NCI-H2196 (cell line): Measurements from ENCODE around the gene FDX2.
A peak's percentile ranks its signal among the peaks of the same experiment; 100 is the strongest.

ENCODE experiments used
- DNase-seq: peaks from one replicate; lab custom pipeline; 2025; ENCODE audit not compliant: unreplicated experiment; lab: John Stamatoyannopoulos, UW

FDX2 gene

DNA sequence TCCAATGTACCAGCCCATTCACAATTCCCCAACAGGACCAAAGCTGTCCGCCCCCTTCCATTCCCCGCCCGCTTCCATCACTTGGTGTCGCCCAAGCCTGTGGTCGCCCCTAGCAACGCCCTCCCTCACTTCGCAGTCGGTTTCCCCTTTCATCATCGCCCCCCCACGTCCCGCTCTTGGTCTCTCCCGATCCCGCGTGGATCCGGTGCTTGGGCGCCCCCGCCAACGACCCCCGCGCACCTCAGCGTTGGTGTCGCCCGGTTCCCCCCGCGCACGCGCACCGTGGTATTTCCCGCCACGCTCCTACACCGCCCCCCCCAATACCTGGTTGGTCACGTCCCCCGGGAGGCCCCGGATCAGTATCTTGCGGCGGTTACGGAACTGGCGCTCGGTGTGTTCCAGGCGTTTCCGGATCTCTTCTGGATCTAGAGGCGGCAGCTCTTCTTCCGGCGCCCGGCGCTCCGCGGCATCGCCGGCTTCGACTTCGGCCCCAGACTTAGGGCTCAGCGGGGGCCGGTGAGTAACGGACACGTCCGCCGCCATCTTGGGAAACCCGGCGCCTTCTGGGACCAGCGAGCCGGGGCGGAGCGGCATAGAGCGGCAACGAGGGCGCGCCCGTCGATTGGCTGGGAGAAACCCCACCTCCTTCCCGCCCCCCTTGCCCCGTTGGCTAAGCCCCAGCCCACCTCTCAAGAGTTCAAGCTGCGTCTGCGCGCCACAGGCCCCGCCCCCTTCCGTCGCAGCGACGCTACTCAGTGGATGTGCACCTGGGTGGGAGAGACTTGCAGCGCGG is 17.3 kb upstream of the FDX2 start, which contains the start of gene RAVER1:
RAVER1 (minus strand) TSS at position 565 of the 793 bp plus-strand sequence; CDS start at position 543, 22 bp downstream.
- peak; percentile 96 for DNase-seq

DNA sequence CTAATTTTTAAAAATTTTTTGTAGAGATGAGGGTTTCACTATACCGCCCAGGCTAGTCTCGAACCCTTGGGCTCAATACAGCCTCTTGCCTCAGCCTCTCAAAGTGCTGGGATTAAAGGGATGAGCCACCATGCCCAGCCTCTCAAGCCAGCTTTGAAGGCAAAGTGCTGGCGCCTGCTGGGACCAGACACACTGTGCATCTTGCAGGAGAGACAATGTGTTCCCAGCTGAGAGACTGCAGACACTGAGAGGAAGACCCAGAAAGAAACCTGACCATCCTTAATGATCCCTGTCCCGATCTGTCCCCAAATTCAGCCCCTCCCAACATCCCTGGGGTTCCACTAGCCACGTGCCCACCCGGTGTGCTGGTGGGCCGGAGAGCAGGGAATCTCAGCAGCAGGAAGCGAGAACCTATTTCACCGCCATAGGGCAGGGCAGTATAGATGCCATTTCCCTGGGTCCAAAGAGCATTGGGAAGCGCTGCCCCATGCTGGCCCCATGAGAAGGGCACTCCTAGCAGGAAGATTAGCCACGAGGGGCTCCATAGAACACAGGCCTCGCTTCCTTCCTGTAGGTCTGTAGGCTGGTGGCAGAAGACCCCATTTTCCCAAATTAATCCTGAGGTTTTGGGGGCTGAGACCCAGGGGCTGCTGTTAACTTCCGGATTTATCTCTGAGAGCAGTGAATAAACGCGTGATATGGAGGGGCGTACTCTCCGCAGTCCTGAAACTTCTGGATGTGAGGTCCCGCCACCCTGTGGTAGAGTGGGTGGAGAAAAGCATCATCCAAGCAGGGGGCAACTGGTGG is 16.5 kb upstream of the FDX2 start:
- DNase-seq: no peak

DNA sequence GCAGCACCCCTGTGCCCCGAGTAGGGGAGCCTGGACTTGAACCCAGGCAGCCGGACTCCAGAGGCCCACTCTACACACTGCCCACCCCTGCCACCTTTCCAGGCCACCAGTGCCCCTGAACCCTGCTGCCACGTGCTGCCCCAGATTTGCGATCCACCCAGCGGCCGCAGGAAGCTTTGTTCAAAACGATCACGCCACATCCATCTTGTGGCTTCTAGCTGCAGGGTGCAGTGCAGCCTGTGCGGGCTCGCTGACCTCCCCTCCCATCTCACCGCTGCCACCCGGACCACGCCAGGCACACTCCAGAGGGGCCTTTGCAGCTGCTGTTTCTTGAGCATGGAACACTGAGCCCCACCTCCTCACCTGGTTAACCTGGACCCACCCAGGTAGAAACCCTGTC is 13.7 kb upstream of the FDX2 start:
- DNase-seq: no peak

DNA sequence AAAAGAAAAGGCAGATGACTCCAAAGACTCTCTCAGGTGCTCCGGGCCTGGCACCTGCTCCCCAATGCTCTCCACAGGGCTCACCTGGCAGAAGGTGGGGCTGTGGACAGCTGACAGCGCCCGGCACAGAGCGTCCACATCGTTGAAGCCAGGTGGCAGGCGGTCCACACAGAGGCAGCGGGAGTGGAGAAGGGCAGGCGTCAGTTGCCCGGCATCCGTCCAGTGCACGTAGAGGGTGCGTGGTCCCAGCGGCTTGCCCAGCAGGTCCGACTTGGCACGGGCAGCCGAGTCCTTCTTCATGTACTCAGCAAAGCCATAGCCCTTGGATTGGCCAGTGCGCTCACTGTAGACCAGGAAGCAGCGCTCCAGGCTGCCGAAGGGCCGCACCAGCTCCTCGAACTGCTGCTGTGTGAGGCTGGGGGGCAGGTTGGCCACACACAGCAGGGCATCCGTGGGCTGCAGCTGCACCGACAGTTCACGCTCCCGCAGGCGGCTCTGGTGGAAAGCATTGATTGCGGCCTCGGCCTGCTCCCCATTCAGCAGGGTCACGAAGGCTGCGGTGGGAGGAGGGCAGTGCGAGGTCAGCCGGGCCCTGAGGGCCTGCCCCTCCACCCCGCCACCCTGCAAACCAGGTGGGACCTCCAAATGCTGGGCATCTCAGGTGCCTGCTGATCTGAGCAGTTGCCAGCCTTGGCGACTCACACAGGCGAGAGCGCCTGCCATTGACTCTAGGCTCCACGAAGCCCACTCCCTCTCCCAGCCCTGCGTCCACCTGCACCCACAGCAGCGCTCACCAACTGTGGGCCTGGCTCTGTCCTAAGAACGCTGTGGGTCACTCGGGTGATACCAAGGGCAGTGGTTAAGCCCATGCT is 13.0 kb upstream of the FDX2 start:
- no peak for DNase-seq

DNA sequence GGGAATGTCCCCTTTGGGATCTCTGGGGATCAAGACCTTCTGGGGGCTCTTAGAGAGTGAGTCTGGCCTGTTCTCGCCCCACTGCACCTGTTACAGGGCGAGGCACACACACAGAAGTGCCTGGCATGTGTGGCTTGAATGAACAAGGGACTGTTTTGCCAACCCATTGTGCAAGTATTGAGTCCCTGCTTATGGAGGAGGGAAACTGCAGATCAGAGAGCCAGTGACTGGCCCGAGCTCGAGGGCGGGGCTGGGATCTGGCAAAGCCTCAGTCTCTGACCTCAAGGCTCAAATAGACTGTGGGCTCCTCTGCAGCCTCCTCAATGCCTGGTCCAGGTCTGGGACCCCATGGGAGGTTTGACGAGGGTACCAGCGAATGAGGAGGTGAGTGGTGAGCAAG is 12.0 kb upstream of the FDX2 start:
- no peak for DNase-seq

DNA sequence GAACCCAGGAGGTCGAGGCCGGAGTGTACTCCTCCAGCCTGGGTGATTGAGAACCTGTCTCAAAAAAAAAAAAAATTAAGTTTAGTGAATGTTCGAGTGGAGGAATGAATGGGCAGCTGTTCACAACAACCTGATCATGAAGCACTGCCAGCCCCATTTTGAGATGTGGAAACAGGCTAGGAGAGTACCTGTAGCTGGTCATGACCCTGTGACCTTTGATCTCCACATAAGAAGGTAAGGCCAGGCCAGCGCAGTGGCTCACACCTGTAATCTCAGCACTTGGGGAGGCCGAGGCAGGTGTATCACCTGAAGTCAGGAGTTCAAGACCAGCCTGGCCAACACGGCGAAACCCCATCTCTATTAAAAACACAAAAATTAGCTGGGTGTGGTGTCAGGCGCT is 9.9 kb upstream of the FDX2 start:
- no peak for DNase-seq

DNA sequence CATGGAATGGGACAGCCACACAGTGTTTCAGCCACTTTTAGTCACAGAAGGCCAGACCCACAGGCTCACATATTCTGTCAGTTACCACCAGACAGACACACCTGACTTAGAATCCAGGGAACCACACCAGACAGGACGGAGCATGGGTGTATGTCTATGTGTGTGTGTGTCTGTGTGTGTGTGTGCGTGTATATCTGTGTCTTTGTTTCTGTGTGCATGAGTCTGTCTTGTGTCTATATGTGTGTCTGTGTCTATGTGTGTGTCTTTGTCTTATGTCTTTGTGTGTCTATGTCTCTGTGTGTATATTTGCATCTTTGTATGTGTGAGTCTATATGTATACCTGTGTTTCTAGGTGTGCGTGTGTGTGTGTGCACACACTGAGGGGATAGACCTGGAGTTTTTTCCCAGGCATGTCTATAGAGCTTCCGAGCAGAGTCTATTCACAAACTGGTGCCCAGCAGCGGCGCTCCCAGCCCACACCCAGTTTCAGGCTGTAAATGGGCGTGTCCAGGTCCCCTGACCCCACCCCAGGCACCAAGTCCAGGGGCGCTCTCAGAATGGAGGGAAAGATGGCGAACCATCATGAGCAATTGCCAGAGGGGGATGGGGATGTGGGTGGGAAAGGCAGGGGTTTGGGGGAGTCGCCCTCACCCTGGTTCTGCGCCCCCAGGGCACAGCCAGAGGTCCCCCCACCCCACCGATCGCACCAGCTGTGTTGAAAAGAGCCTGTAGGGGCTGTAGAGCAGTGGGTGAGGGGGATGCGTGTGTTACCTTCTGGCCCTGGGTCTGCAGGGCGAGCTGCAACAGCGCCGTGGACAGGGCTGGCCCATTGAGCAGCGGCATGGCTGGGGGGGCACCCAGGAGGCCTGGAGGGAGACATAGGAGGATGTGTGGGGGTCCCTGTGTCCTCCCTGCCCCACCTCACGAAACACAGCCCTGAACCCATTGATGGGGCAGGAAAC is 6.3 kb upstream of the FDX2 start:
- DNase-seq: no peak

DNA sequence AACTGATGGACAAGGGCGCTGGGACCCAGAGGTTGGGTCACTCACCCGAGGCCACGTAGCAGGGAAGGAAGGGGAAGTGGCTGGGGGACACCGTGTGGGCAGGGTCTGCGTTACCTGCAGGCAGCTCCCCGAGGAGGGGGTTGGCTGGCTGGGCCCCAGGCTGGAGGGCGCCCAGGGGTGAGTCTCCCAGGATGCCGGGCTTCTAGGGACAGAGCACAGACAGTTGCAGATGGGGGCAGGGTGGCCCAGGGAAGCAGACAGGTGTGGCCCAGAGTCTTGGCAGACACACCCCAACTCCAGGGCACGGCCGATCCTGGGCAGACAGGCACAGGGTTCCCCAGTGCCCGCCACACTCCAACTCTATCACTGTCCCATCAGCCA is 5.6 kb upstream of the FDX2 start:
- DNase-seq: no peak

DNA sequence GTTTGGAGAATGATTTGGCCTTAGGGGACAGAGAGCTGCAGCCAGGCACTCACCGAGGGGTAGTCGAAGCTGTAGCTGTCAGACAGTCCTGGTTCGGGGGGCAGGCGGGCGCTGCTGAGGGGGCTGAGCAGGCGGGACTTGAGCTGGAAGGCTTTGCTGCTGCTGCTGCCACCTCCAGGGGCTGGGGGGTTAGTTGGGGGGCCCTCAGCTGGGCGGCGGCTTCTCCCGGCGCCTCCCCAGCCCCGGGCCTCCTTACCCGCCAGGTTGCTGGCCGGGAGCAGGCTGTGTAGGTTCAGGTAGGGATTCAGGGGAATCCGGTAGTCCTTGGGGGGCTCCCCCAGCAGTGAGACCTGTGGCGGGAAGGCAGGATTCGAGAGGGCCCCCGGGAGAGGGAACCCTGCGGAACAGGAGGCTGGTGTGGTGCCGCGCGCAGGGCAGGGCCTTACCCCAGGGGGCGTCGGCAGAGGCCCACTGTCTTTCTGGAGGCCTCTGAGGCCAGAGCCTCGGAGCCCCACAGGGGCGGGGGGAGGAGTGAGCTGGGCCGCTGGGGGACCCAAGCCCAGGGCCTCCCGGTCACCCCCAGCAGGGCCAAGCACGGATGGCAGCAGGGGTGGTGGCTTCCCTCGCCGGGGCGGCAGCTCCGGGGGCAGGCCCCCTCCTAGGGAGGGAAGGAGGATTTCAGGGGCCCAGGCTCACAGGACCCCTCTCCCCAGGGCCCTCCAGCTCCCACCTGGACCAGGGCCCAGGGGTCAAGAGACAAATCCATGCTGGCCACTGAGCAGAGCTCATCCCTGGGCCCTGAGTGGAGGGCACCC is 5.0 kb upstream of the FDX2 start:
- DNase-seq: no peak

DNA sequence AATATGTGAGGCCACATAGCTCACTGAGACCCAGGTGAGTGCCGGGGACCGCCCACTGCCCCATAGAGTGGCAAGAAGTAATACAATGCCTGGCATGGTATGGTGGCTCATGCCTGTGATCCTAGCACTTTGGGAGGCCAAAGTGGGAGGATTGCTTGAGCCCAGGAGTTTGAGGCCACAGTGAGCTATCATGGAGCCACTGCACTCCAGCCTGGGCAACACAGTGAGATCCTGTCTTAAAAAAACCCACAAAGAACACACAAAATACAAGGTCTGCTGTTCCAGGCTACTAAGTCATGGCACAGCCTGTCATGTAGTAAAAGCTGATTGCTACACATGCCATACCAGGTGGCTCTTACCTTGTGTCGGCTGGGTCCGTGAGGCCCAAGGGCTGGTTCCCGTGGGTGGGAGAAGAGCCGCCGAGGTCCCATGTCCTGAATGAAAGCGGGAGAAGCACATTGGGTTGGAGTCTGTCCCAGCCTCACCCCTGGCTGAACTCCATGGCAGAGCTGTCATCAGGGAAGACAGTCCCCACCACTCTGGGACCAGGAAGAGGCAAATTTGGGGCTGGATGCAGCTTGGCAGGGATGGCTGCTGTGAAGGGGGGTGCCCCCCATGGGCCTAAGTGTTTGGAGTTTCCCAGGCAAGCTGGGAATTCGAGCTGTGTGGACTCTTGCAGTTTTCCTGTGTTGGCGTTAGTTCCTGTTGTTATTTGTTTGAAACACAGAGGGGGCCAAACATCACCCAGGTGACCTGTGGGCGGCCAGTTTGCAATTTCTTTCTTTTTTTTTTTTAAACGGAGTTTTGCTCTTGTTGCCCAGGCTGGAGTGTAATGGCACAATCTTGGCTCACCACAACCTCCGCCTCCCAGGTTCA is 3.2 kb upstream of the FDX2 start:
- DNase-seq: no peak

DNA sequence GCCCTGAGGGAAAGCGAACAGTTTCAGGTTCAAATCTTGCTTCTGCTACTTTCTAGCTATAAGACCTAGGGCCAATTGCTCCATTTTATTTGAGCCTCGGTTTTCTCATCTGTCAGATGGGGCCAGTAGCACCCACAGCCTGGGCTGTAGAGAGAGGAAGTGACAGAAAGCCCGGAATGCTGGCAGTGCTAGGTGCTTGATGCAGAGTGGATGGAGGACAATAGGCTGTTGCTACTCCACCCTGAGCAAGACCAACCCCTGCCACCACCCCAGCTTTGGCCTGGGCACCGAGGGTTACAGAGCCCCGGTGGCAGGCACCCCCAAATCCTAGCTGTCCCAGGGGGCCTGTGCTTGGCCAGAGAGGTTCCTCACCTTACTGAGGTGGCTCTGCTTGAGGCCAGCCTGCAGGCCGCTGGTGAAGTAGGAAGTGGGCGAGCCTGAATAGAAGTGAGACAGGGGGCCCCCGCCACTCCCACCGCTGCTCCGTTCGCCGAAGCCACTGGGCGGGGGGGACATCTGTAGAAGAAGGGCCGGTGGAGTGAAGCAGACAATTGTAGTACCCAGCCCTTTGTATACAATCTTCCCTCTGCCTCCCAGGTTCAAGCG is 2.1 kb upstream of the FDX2 start:
- no peak for DNase-seq

DNA sequence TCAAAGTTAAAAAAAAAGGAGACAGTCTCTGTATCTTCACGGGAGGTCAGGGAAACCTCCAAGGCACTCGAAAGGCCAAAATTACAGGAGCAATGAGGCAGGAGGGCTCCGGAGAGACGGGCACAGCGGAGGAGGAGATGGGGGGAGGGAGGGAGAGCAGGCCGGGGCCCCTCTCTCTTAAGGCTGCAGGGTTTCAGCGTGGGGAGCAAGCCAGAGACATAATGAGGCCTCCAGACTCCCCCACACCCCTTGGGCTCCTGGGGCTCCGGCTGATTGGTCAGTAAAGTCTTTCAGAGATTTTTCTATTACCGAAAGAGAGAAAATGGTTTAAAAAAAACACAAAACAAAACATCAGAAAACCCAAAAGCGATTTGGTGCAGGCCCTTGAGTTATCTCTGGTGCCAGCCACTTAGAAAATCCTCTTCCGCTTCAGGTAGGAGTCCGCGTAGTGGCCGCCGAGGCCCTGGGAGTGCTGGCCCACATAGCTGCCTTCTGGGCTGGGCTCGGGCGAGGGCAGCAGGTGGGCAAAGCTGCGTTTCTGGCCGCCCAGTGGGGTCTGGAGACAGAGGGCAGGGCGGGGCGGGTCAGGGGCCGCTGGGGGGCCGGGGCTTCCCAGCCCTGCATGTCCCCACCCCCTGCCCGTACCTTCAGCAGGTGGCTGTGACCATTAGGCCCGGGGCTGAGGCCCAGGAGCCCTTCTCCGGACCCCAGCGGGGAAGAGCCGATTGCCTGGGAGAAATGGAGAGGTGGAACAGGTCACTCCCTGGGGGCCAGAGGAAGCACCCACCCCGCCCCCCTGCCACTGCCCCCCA is 1.4 kb upstream of the FDX2 start:
- DNase-seq: no peak

DNA sequence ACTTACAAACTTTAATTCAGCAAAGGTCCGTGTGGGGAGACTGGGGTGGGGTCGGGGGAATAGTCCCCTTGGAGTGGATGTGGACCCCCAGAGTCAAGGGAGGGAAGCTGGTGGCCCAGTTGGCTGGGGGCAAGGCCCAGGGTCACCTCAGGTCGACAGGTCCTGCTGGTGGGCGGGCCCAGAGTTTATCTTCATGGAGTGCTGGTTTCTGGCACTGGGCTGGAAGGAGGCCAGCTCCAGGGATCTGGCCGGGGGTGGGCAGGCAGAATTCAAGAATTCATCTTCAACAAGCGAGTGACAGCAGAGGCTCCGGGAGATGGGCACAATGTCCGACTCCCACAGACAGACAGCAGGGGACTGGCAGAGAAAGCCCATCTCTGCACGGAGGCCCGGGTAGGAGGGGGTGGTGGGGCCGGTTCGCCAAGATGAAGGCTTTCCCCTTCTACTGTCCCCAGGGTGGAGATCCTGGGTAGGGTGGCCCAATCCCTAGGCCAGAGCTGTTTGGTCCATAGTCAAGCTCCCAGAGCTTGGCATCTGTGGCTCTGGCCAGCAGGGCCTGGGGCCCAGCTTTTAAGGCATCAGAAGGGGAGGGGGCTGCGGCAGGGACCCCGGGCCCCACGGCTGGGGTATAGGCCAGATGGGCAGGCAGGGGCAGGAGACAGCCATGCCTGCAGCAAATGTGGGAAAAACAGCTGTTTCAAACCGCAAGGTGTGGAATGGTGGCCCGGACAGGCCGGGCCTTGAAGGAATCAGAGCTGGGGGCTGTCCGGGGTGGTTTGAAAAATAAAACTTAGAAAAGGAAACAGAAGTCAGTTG is 622 bp upstream of the FDX2 start:
- DNase-seq: peak; percentile 44

DNA sequence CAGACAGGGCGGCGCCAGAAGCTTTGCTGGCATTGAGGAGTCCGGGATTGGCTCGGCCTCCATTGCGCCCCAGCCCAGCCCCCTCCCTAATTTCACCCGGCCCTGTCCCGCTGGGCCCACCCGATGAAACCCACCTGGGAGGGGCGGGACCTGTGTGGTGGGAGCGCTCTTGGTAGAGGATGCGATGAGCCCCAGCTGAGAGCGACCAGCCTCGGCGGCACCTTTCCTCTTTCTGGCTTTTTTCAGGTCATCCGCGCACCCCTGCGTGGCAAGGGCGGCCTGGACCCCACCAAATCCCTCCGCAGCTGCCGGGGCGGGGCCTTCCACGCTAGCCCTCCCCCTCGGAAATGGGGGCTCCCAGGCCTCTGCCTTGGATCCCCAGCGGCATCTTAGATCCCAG is 6.4 kb downstream of the FDX2 start, which contains the start of gene ZGLP1:
ZGLP1 (minus strand) TSS at position 393 of the 400 bp plus-strand sequence.
- DNase-seq: no peak

DNA sequence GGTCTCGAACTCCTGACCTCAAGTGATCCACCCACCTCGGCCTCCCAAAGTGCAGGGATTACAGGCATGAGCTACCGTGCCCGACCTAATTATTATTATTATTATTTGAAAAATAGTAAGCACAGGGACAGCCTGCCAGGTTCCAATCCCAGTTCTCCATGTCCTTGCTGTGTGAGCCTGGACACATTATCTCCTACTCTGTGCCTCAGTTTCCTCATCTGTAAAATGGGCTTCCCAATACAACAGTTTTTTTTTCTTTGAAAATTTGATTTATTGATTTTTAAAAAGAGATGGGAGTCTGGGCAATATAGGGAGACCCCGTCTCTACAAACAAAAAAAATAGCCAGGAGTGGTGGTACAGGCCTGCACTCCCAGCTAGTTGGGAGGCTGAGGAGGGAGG is 9.5 kb downstream of the FDX2 start:
- DNase-seq: no peak

DNA sequence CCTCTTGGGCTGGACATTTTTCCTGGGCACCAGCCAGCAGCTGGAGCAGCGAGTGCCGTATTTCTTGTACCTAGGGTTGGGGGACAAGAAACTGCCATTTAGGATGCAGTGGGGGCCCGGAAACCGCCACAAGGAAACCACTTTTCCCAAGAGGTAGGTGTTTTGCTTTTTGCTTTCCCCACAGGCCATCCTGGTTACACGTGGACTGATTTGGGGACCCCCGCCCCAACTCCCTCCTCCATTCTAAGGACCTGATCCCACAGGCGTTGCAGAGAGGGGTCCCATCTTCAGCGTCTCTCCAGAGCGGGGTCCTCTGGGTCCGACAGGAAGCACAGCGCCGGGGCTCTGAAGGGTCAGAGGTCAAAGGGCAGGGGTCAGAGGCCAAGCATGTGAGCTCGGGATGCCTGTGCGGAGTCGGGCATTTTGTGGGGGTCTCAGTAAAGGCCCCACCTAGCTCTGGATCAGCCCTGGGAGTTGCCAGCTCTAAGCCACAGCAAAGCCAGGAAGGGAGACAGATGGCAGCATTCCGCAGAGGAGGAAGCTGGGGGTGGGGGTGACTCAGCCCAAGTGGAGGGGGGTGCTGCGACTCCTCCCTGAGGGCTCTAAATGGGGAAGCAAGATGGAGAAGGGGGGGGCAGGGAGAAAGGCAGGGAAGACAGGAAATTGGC is 10.5 kb downstream of the FDX2 start:
- DNase-seq: no peak
